ENCODE measurements around the gene URB1. TPM values are rescaled to one million over a fixed set of nuclear protein-coding genes. Genes with fewer than 3 reads are reported as not detected.
"Not testable (repeated sequence)": the region's sequence is repeated elsewhere in the genome, so short reads cannot be mapped to it uniquely, and the experiment has no call there.

The URB1 gene
- total and polyA plus RNA-seq, 9 of the 15 experiments (the other 6 are each of a cell fraction or from before 2014, with no cell fraction given): 0.97 to 53.6 (median 21.5) TPM

DNA sequence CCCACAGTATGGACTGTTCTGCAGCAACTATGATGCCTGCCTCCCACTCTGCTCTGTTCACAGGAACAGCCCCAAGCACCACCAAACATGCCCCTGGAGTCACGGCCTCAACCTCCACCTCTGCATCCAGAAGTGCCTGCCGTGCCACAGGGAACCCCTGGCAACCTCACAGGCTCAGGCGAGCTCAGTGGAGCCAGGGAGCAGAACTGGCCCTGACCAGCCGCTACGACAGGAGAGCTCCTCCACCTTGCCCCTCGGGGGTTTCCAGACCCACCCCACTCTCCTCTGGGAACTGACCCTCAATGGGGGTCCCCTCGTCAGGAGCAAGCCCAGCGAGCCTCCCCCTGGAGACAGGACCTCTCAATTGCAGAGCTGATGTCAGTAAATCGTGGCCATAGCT, 81.2 kb downstream of the URB1 start:
- no peak for ATAC-seq
- no peak overlapping the region for H2AFZ ChIP-seq (ENCODE audit: low read depth, low read length)
- no peak for FAIRE-seq
- H4K20me1 ChIP-seq (replicated peaks; ENCODE audit: control insufficient read depth, insufficient read depth, low read length): no peaks in the 10 kb centered on the region
- in situ Hi-C loops (cut with MboI): no loop called here
- BruUV-seq (replicated peaks): no TSS peak
- DNase-seq (ENCODE audit: extremely low read depth in 1 of 4, low spot score in 3 of 4): no peak
- H3K27ac ChIP-seq (ENCODE audit: extremely low read depth, low read depth, low read length): no peak overlapping the region
- H3K36me3 ChIP-seq (ENCODE audit: control insufficient read depth, insufficient read depth, low read length): peaks cover 87% of the 10 kb centered on the region
- no peaks in the 10 kb centered on the region for H3K79me2 ChIP-seq (ENCODE audit: control insufficient read depth, insufficient read depth, low read length)
- intact Hi-C loops (cut with micrococcal nuclease): no loop called here
- H3K9ac ChIP-seq (ENCODE audit: insufficient read depth in 1 of 2, low read depth in 2 of 2, low read length in 2 of 2): peak overlapping the region in 1 of 2 experiments; percentile 2; a peak in 1 of 4 replicates
- no peaks in the 10 kb centered on the region; the same call in 1 of the 2 replicates for H3K9me3 ChIP-seq (replicated peaks; ENCODE audit: control insufficient read depth, insufficient read depth, low read depth, low read length)
- ChIA-PET CTCF (ENCODE audit: low intra/inter-chr PET ratio) (no interaction called here), POLR2A (interaction anchor here (0.5 kb wide), 1 partner anchor 15 kb away, joined by 3 read pairs; no protein-coding TSS in a partner anchor)
- H3K4me2 ChIP-seq (ENCODE audit: insufficient read depth, low read length): no peak overlapping the region
- H3K4me3 ChIP-seq: no peak overlapping the region
- TF ChIP-seq, protein P1, sequence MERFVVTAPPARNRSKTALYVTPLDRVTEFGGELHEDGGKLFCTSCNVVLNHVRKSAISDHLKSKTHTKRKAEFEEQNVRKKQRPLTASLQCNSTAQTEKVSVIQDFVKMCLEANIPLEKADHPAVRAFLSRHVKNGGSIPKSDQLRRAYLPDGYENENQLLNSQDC (CRISPR knock-in tag; IDR thresholded peaks at IDR 0.05): no peak
- no peak for TF ChIP-seq DDX20 (tag; IDR thresholded peaks at IDR 0.05; ENCODE audit: low read depth)
- 0 out of 2 replicates have a peak, but pooled peaks have one; percentile 21 for TF ChIP-seq POLR2AphosphoS5 (IDR thresholded peaks at IDR 0.05; ENCODE audit: control insufficient read depth, insufficient read depth, low read depth, low read length)
- 0 out of 2 replicates have a peak, but pooled peaks have one; percentile 27 for TF ChIP-seq POLR2G (IDR thresholded peaks at IDR 0.05; ENCODE audit: low read depth, low read length)
- 94% methylated on average over 9 of the region's 9 CpGs for WGBS (ENCODE audit: insufficient coverage, low coverage, missing lambda C conversion rate)
- H3K9me1 ChIP-seq (ENCODE audit: control insufficient read depth, insufficient read depth, low read length): no peaks in the 10 kb centered on the region
- peaks cover 0 to 9% of the 10 kb centered on the region in 2 experiments; a peak in 1 of 5 replicates for H3K4me1 ChIP-seq (replicated peaks in 1 of 2; ENCODE audit: control insufficient read depth in 2 of 2, insufficient read depth in 2 of 2, low read length in 2 of 2)
- no peaks in the 10 kb centered on the region for H3K27me3 ChIP-seq (ENCODE audit: control insufficient read depth in 2 of 2, insufficient read depth in 2 of 2, low read length in 2 of 2)

DNA sequence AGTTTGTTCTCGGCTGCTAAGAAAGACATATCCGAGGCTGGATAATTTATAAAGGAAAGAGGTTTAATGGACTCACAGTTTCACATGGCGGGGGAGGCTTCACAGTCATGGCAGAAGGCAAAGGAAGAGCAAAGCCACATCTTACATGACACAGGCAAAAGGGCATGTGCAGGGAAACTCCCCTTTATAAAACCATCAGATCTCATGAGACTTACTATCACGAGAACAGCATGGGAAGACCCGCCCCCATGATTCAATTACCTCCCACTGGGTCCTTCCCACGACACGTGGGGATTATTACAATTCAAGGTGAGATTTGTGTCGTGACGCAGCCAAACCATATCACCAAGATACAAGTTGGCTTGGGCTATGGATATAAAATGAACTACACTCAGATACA, 81.8 kb downstream of the URB1 start:
- CTCF ChIA-PET (ENCODE audit: low intra/inter-chr PET ratio); H3K27me3 ChIP-seq (ENCODE audit: control insufficient read depth in 2 of 2, insufficient read depth in 2 of 2, low read length in 2 of 2); H3K9me3 ChIP-seq (replicated peaks; ENCODE audit: control insufficient read depth, insufficient read depth, low read depth, low read length); H3K9me1 ChIP-seq (ENCODE audit: control insufficient read depth, insufficient read depth, low read length); H3K4me1 ChIP-seq (replicated peaks in 1 of 2; ENCODE audit: control insufficient read depth in 2 of 2, insufficient read depth in 2 of 2, low read length in 2 of 2); FAIRE-seq; H3K27ac ChIP-seq (ENCODE audit: extremely low read depth, low read depth, low read length); DNase-seq (ENCODE audit: extremely low read depth in 1 of 4, low spot score in 3 of 4); in situ Hi-C loops (cut with MboI); BruUV-seq (replicated peaks); ATAC-seq; H3K4me2 ChIP-seq (ENCODE audit: insufficient read depth, low read length); intact Hi-C loops (cut with micrococcal nuclease); H3K9ac ChIP-seq (ENCODE audit: insufficient read depth in 1 of 2, low read depth in 2 of 2, low read length in 2 of 2); H3K79me2 ChIP-seq (ENCODE audit: control insufficient read depth, insufficient read depth, low read length); H4K20me1 ChIP-seq (replicated peaks; ENCODE audit: control insufficient read depth, insufficient read depth, low read length); H3K4me3 ChIP-seq; H2AFZ ChIP-seq (ENCODE audit: low read depth, low read length): not testable (repeated sequence)
- WGBS (ENCODE audit: insufficient coverage, low coverage, missing lambda C conversion rate): 91% methylated on average over 9 of the region's 9 CpGs
- peaks cover 85% of the 10 kb centered on the region for H3K36me3 ChIP-seq (ENCODE audit: control insufficient read depth, insufficient read depth, low read length)
- POLR2A ChIA-PET: interaction anchor here (0.5 kb wide), 1 partner anchor 273 kb away, joined by 3 read pairs; no protein-coding TSS in a partner anchor
